ENCODE results near the gene COX4I2. TPM values are rescaled to one million over a fixed set of nuclear protein-coding genes. Genes with fewer than 3 reads are reported as not detected.
"Not testable (repeated sequence)": the region's sequence is repeated elsewhere in the genome, so short reads cannot be mapped to it uniquely, and the experiment has no call there.

The COX4I2 gene
- total RNA-seq, 2 donors from 2014 or later: 0.41 to 3.6 TPM

- H3K27me3 ChIP-seq (replicated peaks; ENCODE audit: insufficient read depth): no peaks in the 10 kb centered on the region
- 96% methylated on average over 1 of the region's 1 CpG for WGBS
- DNase-seq (ENCODE audit: low spot score): no peak
- no peaks in the 10 kb centered on the region for H3K36me3 ChIP-seq
- intact Hi-C loops (cut with DNase I): no loop called here
- no peaks in the 10 kb centered on the region for H3K4me1 ChIP-seq (replicated peaks)
- H3K27ac ChIP-seq: no peak overlapping the region
- TF ChIP-seq POLR2A (IDR thresholded peaks at IDR 0.05) (no peak), POLR2AphosphoS5 (IDR thresholded peaks at IDR 0.05) (no peak), CTCF (IDR thresholded peaks at IDR 0.05) (no peak)
- H3K9me3 ChIP-seq: no peaks in the 10 kb centered on the region
- H3K4me3 ChIP-seq: no peak overlapping the region
Observed at GRCh38 chr20:31642837-31643236, 5.1 kb downstream of the COX4I2 start.

GRCh38 chr20:31643522-31643921, 5.8 kb downstream of the COX4I2 start:
- H3K4me3 ChIP-seq: no peak overlapping the region
- no peak for TF ChIP-seq CTCF (IDR thresholded peaks at IDR 0.05)
- no peak for TF ChIP-seq POLR2A (IDR thresholded peaks at IDR 0.05)
- H3K36me3 ChIP-seq: no peaks in the 10 kb centered on the region
- no peaks in the 10 kb centered on the region for H3K4me1 ChIP-seq (replicated peaks)
- WGBS: 82% methylated on average over 4 of the region's 4 CpGs
- DNase-seq (ENCODE audit: low spot score): no peak
- intact Hi-C loops (cut with DNase I): no loop called here
- H3K27ac ChIP-seq: no peak overlapping the region
- H3K27me3 ChIP-seq (replicated peaks; ENCODE audit: insufficient read depth): no peaks in the 10 kb centered on the region
- H3K9me3 ChIP-seq: no peaks in the 10 kb centered on the region

- Histone ChIP-seq H3K4me1 (replicated peaks) (no peaks in the 10 kb centered on the region), H3K27me3 (replicated peaks; ENCODE audit: insufficient read depth) (no peaks in the 10 kb centered on the region), H3K36me3 (no peaks in the 10 kb centered on the region), H3K4me3 (no peak overlapping the region), H3K9me3 (no peaks in the 10 kb centered on the region), H3K27ac (no peak overlapping the region)
- WGBS: 71% methylated on average over 8 of the region's 8 CpGs
- DNase-seq (ENCODE audit: low spot score): no peak
- intact Hi-C loops (cut with DNase I): no loop called here
- TF ChIP-seq POLR2A (IDR thresholded peaks at IDR 0.05) (no peak), POLR2AphosphoS5 (IDR thresholded peaks at IDR 0.05) (no peak), CTCF (IDR thresholded peaks at IDR 0.05) (no peak)
Observed at GRCh38 chr20:31644701-31645100, 7.0 kb downstream of the COX4I2 start.

- H3K27me3 ChIP-seq (replicated peaks; ENCODE audit: insufficient read depth); H3K27ac ChIP-seq; H3K4me3 ChIP-seq; H3K9me3 ChIP-seq; H3K4me1 ChIP-seq (replicated peaks); H3K36me3 ChIP-seq; intact Hi-C loops (cut with DNase I); DNase-seq (ENCODE audit: low spot score): not testable (repeated sequence)
- WGBS: 76% methylated on average over 3 of the region's 3 CpGs
Observed at GRCh38 chr20:31648104-31648503, 10.4 kb downstream of the COX4I2 start.

- Histone ChIP-seq H3K36me3 (no peaks in the 10 kb centered on the region), H3K4me1 (replicated peaks) (peaks cover 5% of the 10 kb centered on the region), H3K9me3 (no peaks in the 10 kb centered on the region), H3K27ac (peak overlapping the region; percentile 3 to 45), H3K4me3 (no peak overlapping the region), H3K27me3 (replicated peaks; ENCODE audit: insufficient read depth) (no peaks in the 10 kb centered on the region)
- no peak for TF ChIP-seq POLR2A (IDR thresholded peaks at IDR 0.05)
- peak; percentile 76 for TF ChIP-seq POLR2AphosphoS5 (IDR thresholded peaks at IDR 0.05)
- intact Hi-C loops (cut with DNase I): no loop called here
- WGBS: 8% methylated on average over 5 of the region's 5 CpGs
- peak; percentile 51 for DNase-seq (ENCODE audit: low spot score)
Observed at GRCh38 chr20:31652917-31653396, 15.2 kb downstream of the COX4I2 start.

- 40% methylated on average over 5 of the region's 5 CpGs for WGBS
- H3K27me3 ChIP-seq (replicated peaks; ENCODE audit: insufficient read depth): no peaks in the 10 kb centered on the region
- no peaks in the 10 kb centered on the region for H3K36me3 ChIP-seq
- H3K9me3 ChIP-seq: no peaks in the 10 kb centered on the region
- H3K27ac ChIP-seq: peak overlapping the region in 1 of 2 donors; percentile 3
- no peak overlapping the region for H3K4me3 ChIP-seq
- H3K4me1 ChIP-seq (replicated peaks): peaks cover 5% of the 10 kb centered on the region
- no peak for DNase-seq (ENCODE audit: low spot score)
- intact Hi-C loops (cut with DNase I): no loop called here
- TF ChIP-seq CTCF (IDR thresholded peaks at IDR 0.05) (no peak), POLR2A (IDR thresholded peaks at IDR 0.05) (no peak), POLR2AphosphoS5 (IDR thresholded peaks at IDR 0.05) (no peak)
Observed at GRCh38 chr20:31653561-31653960, 15.8 kb downstream of the COX4I2 start.
